Stimulated activated CD8-positive, alpha-beta memory T cell treated with anti-CD3 and anti-CD28 coated beads, Interleukin-15, amount 100 ng/mL, for 48 hours (primary cell): ENCODE results near the gene FOXD4L6.
"Not testable (repeated sequence)": the region's sequence is repeated elsewhere in the genome, so short reads cannot be mapped to it uniquely, and the experiment has no call there.

ENCODE experiments used
- DNase-seq, 2 donors: peaks; one replicate each; pipeline ENCODE4 v3.0.0-alpha.2; 2020; ENCODE audit warnings: low read depth in 2 of 2

The FOXD4L6 gene

GRCh38 chr9:41100508-41100907 lies 28.0 kb downstream of the FOXD4L6 start:
- not testable (repeated sequence) for DNase-seq

GRCh38 chr9:41098759-41099158 lies 29.7 kb downstream of the FOXD4L6 start:
- DNase-seq: not testable (repeated sequence)

GRCh38 chr9:41095060-41095459 lies 33.4 kb downstream of the FOXD4L6 start:
- not testable (repeated sequence) for DNase-seq

- not testable (repeated sequence) for DNase-seq
Measured at GRCh38 chr9:41094010-41094773, 34.3 kb downstream of the FOXD4L6 start.

GRCh38 chr9:41090922-41091321 lies 37.6 kb downstream of the FOXD4L6 start:
- DNase-seq: not testable (repeated sequence)

GRCh38 chr9:41090386-41090785 lies 38.1 kb downstream of the FOXD4L6 start:
- not testable (repeated sequence) for DNase-seq

- DNase-seq: not testable (repeated sequence)
Measured at GRCh38 chr9:41088450-41089059, 39.9 kb downstream of the FOXD4L6 start.

GRCh38 chr9:41087929-41088328 lies 40.6 kb downstream of the FOXD4L6 start:
- not testable (repeated sequence) for DNase-seq

- not testable (repeated sequence) for DNase-seq
Measured at GRCh38 chr9:41087157-41087780, 41.2 kb downstream of the FOXD4L6 start.

- DNase-seq: not testable (repeated sequence)
Measured at GRCh38 chr9:41086685-41087084, 41.8 kb downstream of the FOXD4L6 start.

GRCh38 chr9:41086215-41086614 lies 42.3 kb downstream of the FOXD4L6 start:
- DNase-seq: not testable (repeated sequence)

- not testable (repeated sequence) for DNase-seq
Measured at GRCh38 chr9:41082358-41082757, 46.1 kb downstream of the FOXD4L6 start.

- DNase-seq: not testable (repeated sequence)
Measured at GRCh38 chr9:41079464-41079863, 49.0 kb downstream of the FOXD4L6 start.

- not testable (repeated sequence) for DNase-seq
Measured at GRCh38 chr9:41077586-41077985, 50.9 kb downstream of the FOXD4L6 start.
